Caco-2 (cell line): Measurements from ENCODE around the gene MPDZ. TPM values are rescaled to one million over a fixed set of nuclear protein-coding genes. Genes with fewer than 3 reads are reported as not detected.

Experiments
- BruUV-seq: library from RNA; stranded (reverse); fragments of 400-500 nt; replicated peaks from 2 replicates; lab custom pipeline; 2021; lab: Mats Ljungman, UMichigan
- CTCF ChIA-PET: fragments of 300-600 bp; sonication (Branson Sonifier 250); formaldehyde crosslinking; loops from one replicate; lab custom pipeline; 2022; ENCODE audit warnings: antibody characterized with exemption; lab: Charles Lee
- POLR2A ChIA-PET: fragments of 300-600 bp; sonication (Branson Sonifier 250); formaldehyde crosslinking; loops from one replicate; lab custom pipeline; 2022; ENCODE audit warnings: antibody characterized with exemption; lab: Charles Lee
- DNase-seq, 2 experiments: peaks; one replicate each; pipeline versions ENCODE4 v3.0.0 to v3.0.0-alpha.2; 2020 to 2022
- H3K27me3 ChIP-seq: replicated peaks from 2 replicates; pipeline ENCODE4 v1.6.0; 2011; ENCODE audit warnings: low read length; ENCODE audit not compliant: control insufficient read depth, insufficient read depth
- H3K36me3 ChIP-seq: 2 replicates; pipeline ENCODE4 v1.5.1; 2011; ENCODE audit warnings: low read length; ENCODE audit not compliant: control insufficient read depth, insufficient read depth
- H3K4me1 ChIP-seq: fragments of 250-450 bp; sonication (Bioruptor Pico); 2 replicates; pipeline ENCODE4 v1.5.1; 2020; ENCODE audit warnings: mild to moderate bottlenecking
- H3K4me3 ChIP-seq: 2 replicates; pipeline ENCODE4 v1.5.1; 2011; ENCODE audit warnings: low read depth, mild to moderate bottlenecking, control low read depth, low read length
- H3K9me3 ChIP-seq: fragments of 250-450 bp; sonication (Bioruptor Pico); 2 replicates; pipeline ENCODE4 v1.5.1; 2020; ENCODE audit warnings: mild to moderate bottlenecking, moderate library complexity
- H3K27ac Mint-ChIP-seq: one replicate; pipeline ENCODE4 v1.8.0; 2022; ENCODE audit warnings: mixed read lengths; ENCODE audit not compliant: unreplicated experiment
- H3K27me3 Mint-ChIP-seq: one replicate; pipeline ENCODE4 v1.8.0; 2022; ENCODE audit warnings: mixed read lengths; ENCODE audit not compliant: insufficient read depth, unreplicated experiment
- H3K36me3 Mint-ChIP-seq: one replicate; pipeline ENCODE4 v1.8.0; 2022; ENCODE audit warnings: mild to moderate bottlenecking, mixed read lengths; ENCODE audit not compliant: insufficient read depth, unreplicated experiment
- H3K4me1 Mint-ChIP-seq: one replicate; pipeline ENCODE4 v1.8.0; 2022; ENCODE audit warnings: low read depth, mixed read lengths; ENCODE audit not compliant: unreplicated experiment
- H3K4me3 Mint-ChIP-seq: one replicate; pipeline ENCODE4 v1.8.0; 2022; ENCODE audit warnings: mild to moderate bottlenecking, moderate library complexity, mixed read lengths; ENCODE audit not compliant: unreplicated experiment
- H3K9me3 Mint-ChIP-seq: one replicate; pipeline ENCODE4 v1.8.0; 2022; ENCODE audit warnings: mixed read lengths; ENCODE audit not compliant: unreplicated experiment
- CTCF ChIP-seq, 2 experiments: fragments of 200-600 bp in 1 of 2; IDR thresholded peaks; 1 replicate in 1 of 2; 2 replicates in 1 of 2; pipeline versions ENCODE4 v1.5.1 to v1.8.0; 2011 to 2022; ENCODE audit warnings: antibody characterized with exemption in 1 of 2, control low read depth in 1 of 2, inconsistent platforms in 1 of 2, low read depth in 1 of 2, low read length in 1 of 2, mild to moderate bottlenecking in 1 of 2, moderate library complexity in 1 of 2; ENCODE audit not compliant: insufficient read depth in 1 of 2, severe bottlenecking in 1 of 2, unreplicated experiment in 1 of 2
- intact Hi-C: fragments of 100-400 bp; cut with micrococcal nuclease; formaldehyde crosslinking; loops from one replicate; pipeline ENCODE4 v1.10.0; 2022; ENCODE audit not compliant: unreplicated experiment
- total RNA-seq: library from RNA; stranded (reverse); gene quantifications from 2 replicates; pipeline ENCODE4 v1.2.3, GENCODE V29; 2022

Gene MPDZ
- total RNA-seq, 1 experiment from 2014 or later, result not detected

- POLR2A ChIA-PET, result no interaction called here
- no peak for DNase-seq
- Histone ChIP-seq H3K36me3 (no peaks in the 10 kb centered on the region), H3K4me3 (no peak overlapping the region), H3K4me1 (no peaks in the 10 kb centered on the region), H3K9me3 (no peaks in the 10 kb centered on the region), H3K27me3 (no peaks in the 10 kb centered on the region)
- no peak overlapping the region for H3K4me3 Mint-ChIP-seq
- no peak overlapping the region for H3K27ac Mint-ChIP-seq
- intact Hi-C loops, result no loop called here
- TF ChIP-seq CTCF (IDR thresholded peaks at IDR 0.05; ENCODE audit: insufficient read depth in 1 of 2, low read depth in 1 of 2, low read length in 1 of 2, severe bottlenecking in 1 of 2, unreplicated experiment in 1 of 2), result no peak
- H3K9me3 Mint-ChIP-seq, result no peaks in the 10 kb centered on the region
- CTCF ChIA-PET, result no interaction called here
- no peaks in the 10 kb centered on the region for H3K27me3 Mint-ChIP-seq
- H3K4me1 Mint-ChIP-seq, result no peaks in the 10 kb centered on the region
- no TSS peak for BruUV-seq
- no peaks in the 10 kb centered on the region for H3K36me3 Mint-ChIP-seq
Measured at GRCh38 chr9:13100914-13101572, 178.4 kb downstream of the MPDZ start.

GRCh38 chr9:13095056-13095455 lies 184.4 kb downstream of the MPDZ start:
- ChIA-PET CTCF (no interaction called here), POLR2A (no interaction called here)
- no peaks in the 10 kb centered on the region for H3K27me3 Mint-ChIP-seq
- H3K9me3 ChIP-seq, result no peaks in the 10 kb centered on the region
- H3K9me3 Mint-ChIP-seq, result no peaks in the 10 kb centered on the region
- H3K36me3 Mint-ChIP-seq, result no peaks in the 10 kb centered on the region
- no peaks in the 10 kb centered on the region for H3K27me3 ChIP-seq
- TF ChIP-seq CTCF (IDR thresholded peaks at IDR 0.05; ENCODE audit: insufficient read depth in 1 of 2, low read depth in 1 of 2, low read length in 1 of 2, severe bottlenecking in 1 of 2, unreplicated experiment in 1 of 2), result no peak
- DNase-seq, result no peak
- no peak overlapping the region for H3K4me3 ChIP-seq
- H3K4me1 ChIP-seq, result no peaks in the 10 kb centered on the region
- H3K4me1 Mint-ChIP-seq, result no peaks in the 10 kb centered on the region
- H3K36me3 ChIP-seq, result no peaks in the 10 kb centered on the region
- no peak overlapping the region for H3K4me3 Mint-ChIP-seq
- no peak overlapping the region for H3K27ac Mint-ChIP-seq
- intact Hi-C loops, result no loop called here
- BruUV-seq, result no TSS peak

- Mint-ChIP-seq H3K36me3 (no peaks in the 10 kb centered on the region), H3K27ac (no peak overlapping the region), H3K4me1 (peaks cover 6% of the 10 kb centered on the region), H3K4me3 (no peak overlapping the region), H3K9me3 (no peaks in the 10 kb centered on the region), H3K27me3 (peaks cover 2% of the 10 kb centered on the region)
- CTCF ChIA-PET, result no interaction called here
- Histone ChIP-seq H3K4me3 (no peak overlapping the region), H3K27me3 (no peaks in the 10 kb centered on the region), H3K36me3 (no peaks in the 10 kb centered on the region), H3K9me3 (no peaks in the 10 kb centered on the region), H3K4me1 (no peaks in the 10 kb centered on the region)
- TF ChIP-seq CTCF (IDR thresholded peaks at IDR 0.05; ENCODE audit: insufficient read depth in 1 of 2, low read depth in 1 of 2, low read length in 1 of 2, severe bottlenecking in 1 of 2, unreplicated experiment in 1 of 2), result no peak
- POLR2A ChIA-PET, result no interaction called here
- DNase-seq, result no peak
- BruUV-seq, result no TSS peak
- intact Hi-C loops, result no loop called here
Measured at GRCh38 chr9:13090628-13091027, 188.9 kb downstream of the MPDZ start.
